Fibroblast of gingiva (primary cell): ENCODE measurements around the gene BUD13.
"Not testable (repeated sequence)": the region's sequence is repeated elsewhere in the genome, so short reads cannot be mapped to it uniquely, and the experiment has no call there.

ENCODE experiments used
- DNase-seq: peaks from one replicate; pipeline ENCODE4 v3.0.0-alpha.2; 2011; ENCODE audit warnings: low read depth

The BUD13 gene

DNA sequence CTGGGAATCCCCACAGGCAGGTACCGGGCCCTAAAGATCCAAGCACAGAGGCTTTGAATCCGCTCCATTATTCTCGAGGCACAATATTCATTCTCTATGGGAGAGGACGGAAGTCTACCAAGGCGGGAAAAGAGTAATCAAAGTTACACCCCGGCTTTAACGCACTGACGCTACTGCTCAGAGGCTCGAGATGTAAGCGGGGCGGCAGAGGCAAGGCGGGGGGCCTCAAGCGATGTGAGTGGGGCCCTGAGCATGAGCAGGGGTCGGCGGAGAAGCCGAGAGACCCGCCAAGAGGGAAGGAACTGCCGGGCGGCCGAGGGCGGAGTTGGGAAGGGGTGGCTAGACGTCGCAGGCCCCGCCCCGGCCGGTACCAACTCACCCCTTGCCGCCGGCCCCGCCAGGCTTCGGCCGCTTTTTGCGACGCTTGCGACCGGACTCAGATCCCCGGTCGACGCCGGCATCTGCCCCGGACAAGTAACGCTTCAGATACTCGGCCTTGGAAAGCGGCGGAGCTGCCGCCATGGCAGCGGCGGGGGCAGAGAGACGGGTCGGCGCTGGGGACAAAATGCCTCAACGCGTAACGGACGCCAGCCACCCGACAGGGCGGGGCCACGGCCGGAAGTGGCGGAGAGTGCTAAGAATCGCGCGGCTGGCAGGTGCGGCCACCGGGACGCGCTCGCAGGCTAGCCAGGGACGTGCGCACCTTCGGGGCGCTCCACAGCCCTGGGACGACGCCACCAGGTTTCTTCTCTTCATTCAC, at the start of gene BUD13:
TSS of gene BUD13 (minus strand) at position 545 of the 760 bp plus-strand sequence. CDS start at position 522, 23 bp downstream.
- DNase-seq: peak; percentile 77

DNA sequence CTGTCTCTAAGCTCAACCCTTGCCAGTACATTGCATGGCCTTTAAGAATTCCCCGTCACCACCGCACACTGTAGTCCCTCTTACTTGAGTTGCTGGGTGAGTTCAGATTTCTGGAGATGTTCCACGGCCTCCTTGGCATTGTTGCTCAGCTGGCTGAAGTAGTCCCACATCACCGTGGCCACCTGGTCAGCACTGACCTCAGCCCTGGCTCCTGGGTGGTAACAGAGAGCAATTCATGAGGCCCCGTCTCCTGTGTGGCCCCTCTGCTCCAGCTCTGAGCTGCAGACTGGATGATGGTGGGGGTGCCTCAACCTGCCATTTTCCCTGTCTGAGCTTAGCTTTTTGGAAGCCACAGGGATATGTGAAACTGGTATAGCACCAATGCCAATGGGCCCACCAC, 49.8 kb upstream of the BUD13 start:
- DNase-seq: no peak

DNA sequence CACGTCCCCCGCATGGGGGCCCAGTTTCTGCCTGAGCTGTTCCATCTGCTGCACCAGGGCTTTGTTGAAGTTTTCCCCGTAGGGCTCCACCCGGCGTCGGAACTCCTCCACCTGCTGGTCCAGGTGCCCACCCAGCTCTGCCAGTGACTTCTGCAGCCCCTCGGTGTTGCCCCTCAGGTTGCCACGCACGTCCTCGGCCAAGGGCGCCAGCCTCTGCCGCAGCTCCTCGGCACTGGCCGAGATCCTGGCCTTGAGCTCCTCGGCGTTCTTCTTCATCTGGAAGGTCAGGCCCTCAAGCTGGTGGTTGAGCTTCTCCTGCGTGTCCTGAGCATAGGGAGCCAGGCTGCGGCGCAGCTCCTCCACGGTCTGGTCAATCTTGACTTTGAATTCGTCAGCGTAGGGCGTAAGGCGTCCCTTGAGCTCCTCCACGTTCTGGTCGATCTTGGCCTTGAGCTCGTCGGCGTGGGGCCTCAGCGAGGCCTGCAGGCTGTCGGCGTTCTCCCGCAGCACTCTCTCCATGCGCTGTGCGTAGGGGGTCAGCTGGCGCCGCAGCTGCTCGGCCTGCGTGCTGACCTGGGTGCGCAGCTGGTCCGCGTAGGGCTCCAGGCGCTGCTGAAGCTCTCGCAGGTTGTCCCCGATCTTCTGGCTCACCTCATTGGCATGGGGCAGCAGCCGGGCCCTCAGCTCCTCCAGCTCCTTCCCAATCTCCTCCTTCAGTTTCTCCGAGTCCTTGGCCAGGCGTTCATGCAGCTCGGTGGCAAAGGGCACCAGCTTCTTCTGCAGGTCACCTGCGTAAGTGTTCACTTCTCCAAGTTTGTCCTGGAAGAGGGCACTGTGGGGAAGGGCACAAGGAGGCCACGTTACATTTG, 48.5 kb upstream of the BUD13 start:
- no peak for DNase-seq

DNA sequence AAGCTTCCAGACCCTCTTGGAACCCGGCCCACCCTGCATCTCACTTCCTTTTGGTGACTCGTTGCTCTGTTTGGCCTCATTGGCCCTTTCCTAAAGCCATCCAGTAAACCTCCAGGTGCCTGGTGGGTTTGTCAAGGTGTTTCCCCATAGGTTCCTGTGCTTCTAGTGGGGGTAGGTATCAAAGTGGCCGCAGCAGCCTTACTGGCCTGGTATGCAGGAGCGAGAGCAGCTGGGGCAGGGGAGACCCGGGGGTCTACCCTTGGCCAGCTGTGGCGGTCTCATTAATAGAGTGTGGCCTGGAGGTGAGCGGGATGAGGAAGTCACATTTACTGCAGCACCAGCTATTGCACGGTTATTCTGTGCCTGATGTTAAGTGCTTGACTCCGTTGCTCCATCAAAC, 46.3 kb upstream of the BUD13 start:
- DNase-seq: no peak

DNA sequence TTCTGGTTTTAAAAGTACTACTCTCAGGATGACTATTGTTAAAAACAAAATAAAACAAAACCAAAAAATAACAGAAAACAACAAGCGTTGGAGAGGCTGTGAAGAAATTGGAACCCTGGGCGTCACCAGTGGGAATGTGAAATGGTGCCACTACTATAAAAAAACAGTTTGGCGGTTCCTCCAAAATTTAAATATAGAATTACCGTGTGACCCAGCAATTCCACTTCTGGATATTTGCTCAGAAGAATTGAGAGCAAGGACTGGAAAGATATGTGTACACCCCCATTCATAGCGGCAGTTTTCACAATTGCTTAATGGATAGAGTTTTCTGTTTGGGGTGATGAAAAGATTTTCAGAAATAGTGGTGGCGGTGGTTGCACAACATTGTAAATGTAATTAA, 41.7 kb upstream of the BUD13 start:
- no peak for DNase-seq

DNA sequence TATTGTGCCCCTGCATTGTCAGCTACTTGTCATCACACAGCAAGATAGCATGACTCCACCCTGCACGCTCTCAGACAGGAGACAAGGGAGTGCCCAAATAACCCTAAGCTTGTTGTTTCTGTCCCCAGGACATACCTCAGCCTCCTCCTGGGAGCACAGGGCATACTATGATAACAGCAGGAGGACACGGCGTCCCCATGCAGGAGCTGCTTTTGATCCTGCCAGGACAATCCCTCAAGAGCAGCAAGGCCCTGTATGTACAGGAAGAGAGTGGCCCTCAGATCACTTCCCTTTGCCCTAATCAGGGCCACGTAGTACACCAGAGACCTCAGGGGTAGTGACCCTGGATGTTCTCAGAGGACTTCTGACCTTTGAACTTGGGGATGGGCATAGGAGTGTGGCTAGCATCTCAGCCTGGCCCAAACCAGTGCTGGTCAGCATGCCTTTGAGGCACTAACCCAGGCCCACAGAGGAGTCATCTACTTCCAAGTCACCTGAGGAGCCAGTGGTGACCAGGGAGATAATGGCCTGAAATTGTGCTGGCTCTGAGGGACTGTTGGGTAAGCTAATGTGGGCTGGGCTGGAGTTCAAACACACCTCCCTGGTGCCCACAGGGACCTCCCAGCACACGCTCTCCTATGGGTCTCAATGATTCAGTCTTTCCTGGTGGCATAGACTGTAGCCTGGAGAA, 41.1 kb upstream of the BUD13 start:
- DNase-seq: no peak

GRCh38 chr11:116813170-116813569, 40.4 kb upstream of the BUD13 start:
- no peak for DNase-seq

GRCh38 chr11:116812109-116812508, 39.3 kb upstream of the BUD13 start:
- DNase-seq: no peak

DNA sequence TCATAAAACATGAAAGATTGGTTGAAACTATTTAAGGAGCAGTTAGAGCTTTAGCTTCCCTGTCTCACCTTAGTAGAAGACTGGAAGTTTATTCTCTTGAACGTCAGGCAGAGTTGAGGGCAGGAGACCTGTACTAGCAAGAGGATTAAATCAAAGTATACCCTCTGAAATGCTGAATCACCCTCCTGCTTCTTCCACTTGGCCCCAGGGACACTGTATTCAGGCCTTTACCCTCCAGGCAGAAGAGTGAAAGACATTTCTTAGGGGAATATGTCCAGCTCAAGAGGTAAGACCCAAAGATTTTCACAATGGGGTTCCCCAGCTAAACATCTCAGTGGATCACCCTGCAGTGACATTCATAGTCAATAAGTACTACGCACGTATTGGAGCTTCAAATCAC, 38.4 kb upstream of the BUD13 start:
- DNase-seq: no peak

- DNase-seq: peak; percentile 83
Observed at GRCh38 chr11:116808262-116809175, 35.7 kb upstream of the BUD13 start.

- no peak for DNase-seq
Observed at GRCh38 chr11:116807601-116808261, 34.9 kb upstream of the BUD13 start.

DNA sequence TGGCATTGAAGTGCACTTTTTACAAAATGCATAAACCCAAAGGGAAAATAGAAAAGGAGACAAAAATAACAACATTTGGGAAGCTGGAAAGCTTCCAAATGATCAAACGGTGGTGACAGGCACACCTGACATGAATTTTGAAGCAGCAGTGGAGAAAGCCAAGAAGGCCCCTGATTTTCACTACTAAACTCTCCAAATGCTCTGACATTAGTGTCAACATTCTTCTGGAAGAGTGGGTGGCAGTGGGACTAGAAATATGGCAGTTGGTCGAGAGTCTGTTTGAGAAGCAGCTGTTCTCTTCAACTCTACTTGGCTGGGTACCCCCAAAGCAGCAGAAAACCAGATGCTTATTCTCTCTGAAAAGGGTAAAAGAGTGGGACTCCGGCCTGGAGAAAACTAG, 31.2 kb upstream of the BUD13 start:
- no peak for DNase-seq

GRCh38 chr11:116801662-116802061, 28.9 kb upstream of the BUD13 start:
- DNase-seq: not testable (repeated sequence)

- DNase-seq: no peak
Observed at GRCh38 chr11:116800610-116801009, 27.8 kb upstream of the BUD13 start.

DNA sequence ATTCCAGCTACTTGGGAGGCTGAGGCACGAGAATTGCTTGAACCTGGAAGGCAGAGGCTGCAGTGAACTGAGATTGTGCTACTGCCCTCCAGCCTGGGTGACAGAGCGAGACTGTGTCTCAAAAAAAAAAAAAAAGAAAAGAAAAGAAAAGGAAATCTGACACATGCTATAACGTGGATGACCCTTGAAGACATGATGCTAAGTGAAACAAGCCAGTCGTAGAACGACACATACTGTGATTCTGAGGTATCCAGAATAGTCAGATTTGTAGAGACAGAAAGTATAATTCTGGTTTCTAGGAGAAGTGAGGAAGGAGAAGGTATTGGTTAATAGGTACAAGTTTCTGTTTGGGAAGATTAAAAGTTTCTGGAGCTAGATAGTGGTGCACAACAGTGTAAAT, 25.6 kb upstream of the BUD13 start:
- no peak for DNase-seq

DNA sequence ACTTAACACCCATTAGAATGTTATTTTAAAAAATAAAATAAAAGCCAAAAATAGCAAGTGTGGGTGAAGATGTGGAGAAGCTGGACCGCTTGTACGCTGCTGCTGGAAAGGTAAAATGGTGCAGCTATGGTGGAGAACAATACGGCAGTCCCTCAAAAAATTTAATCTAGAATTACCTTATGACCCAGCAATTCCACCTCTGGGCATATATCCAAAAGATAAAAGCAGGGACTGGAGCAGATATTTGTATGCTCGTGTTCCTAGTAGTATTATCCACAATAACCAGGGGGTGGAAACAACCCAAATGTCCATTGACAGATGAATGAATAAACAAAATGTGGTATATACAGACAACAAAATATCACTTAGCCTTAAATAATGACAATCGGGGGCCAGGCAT, 25.0 kb upstream of the BUD13 start:
- DNase-seq: no peak

DNA sequence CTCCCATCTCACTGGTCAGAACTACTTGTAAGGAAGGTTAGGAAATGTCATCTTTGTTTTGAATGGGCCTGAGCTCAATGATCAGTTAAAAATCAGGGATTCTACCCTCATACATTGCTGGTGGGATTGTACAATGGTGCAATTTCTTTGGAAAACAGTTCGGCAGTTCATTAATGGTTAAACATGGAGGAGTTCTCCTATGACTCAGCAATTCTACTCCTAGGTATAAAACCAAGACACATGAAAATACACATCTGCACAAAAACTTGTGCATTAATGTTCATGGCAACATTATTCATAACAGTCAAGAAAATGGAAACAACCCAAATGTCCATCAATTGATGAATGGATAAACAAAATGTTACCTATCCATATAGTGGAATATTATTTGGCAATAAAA, 23.8 kb upstream of the BUD13 start:
- DNase-seq: no peak

DNA sequence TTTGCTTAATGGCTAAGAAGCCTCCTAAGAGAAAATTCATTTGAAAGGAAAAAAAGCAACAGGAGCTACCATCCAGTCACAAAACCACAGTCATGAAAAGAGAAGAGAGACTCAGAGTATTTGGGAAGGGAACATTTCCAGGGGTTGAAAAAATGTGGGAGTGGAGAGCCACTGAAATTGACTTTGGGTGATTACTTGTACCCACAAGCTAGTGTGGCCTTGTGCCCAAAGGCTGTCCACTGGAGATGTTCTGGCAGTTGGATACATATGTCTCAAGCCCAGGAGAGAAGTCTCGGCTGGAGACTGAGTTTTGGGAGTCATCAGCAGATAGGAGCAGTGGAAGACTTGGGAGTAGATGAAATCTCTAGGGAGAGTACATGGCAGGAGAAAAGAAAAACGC, 22.1 kb upstream of the BUD13 start:
- DNase-seq: no peak

GRCh38 chr11:116793772-116794097, 20.9 kb upstream of the BUD13 start:
- no peak for DNase-seq

DNA sequence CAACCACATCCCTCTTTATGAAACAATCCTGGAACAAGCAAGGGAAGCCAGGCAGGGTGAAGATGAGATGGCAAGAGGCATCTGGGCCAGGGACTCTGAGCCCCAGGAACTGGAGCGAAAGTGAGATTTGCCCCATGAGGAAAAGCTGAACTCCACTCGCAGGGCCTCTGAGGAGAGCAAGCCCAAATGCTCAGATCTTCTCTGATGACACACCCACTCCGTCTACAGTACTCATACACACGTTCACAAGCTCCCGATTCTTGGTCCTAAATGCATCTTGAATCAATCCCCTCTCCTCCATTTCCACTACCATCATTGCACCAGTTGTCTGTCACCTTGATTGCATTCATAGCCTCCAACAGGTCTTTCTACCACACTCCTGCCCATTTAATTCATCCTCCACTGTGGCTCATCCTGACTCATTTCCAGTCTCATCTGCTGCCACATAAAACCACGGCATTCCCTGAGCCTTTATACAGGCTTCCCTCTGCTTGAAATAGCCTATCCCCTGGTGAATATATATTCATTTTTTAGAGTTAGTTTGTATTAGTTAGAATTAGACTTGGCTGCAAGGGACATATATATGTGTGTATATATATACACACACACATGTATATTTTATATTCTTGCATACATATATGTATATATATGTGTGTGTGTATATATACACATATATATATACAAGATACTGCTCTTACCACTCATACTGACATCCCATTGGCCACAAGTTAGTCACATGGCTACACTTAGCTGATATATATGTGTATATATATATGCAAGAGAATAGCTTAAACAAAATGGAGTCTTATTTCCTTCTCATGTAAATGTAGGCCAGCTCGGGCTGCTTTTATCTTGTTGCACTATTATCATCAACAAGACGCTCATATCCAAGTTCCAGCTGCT, 20.3 kb upstream of the BUD13 start:
- DNase-seq: no peak
